HCT116 (cell line): ENCODE results near the gene PLEKHA6.

Experiments
- CEBPB ChIP-seq: IDR thresholded peaks from 2 replicates; pipeline ENCODE4 v1.6.1; 2012; ENCODE audit warnings: low read depth
- CTCF ChIP-seq, 3 experiments: fragments of 200-600 bp in 1 of 3; sonication (generic) in 1 of 3; IDR thresholded peaks in 2 of 3; conservative IDR thresholded peaks in 1 of 3; 2 replicates each; pipeline ENCODE4 v1.5.1; 2012 to 2017; ENCODE audit warnings: low read depth in 2 of 3, low read length in 2 of 3, antibody characterized with exemption in 1 of 3, borderline replicate concordance in 1 of 3, control low read depth in 1 of 3, mild to moderate bottlenecking in 1 of 3, mixed read lengths in 1 of 3, mixed run types in 1 of 3, moderate library complexity in 1 of 3; ENCODE audit not compliant: insufficient read depth in 1 of 3
- EZH2 ChIP-seq: fragments of 200-600 bp; sonication (generic); IDR thresholded peaks from 2 replicates; pipeline ENCODE4 v1.6.1; 2017; ENCODE audit warnings: antibody characterized with exemption, mixed run types
- POLR2A ChIP-seq: IDR thresholded peaks from 2 replicates; pipeline ENCODE4 v1.7.0; 2011; ENCODE audit warnings: borderline replicate concordance; ENCODE audit not compliant: insufficient read depth, insufficient read length; ENCODE audit errors: extremely low read depth
- POLR2AphosphoS5 ChIP-seq: IDR thresholded peaks from 2 replicates; pipeline ENCODE4 v1.6.1; 2011; ENCODE audit warnings: mild to moderate bottlenecking, low read depth, low read length, moderate library complexity
- ZFX ChIP-seq: fragments of 450-650 bp; IDR thresholded peaks from 2 replicates; pipeline ENCODE4 v1.6.1; 2017
- ZNF274 ChIP-seq: fragments of 200-500 bp; sonication (Bioruptor generic); IDR thresholded peaks from 2 replicates; pipeline ENCODE4 v1.6.1; 2014; ENCODE audit warnings: mild to moderate bottlenecking, low read depth, low read length, inconsistent platforms
- TF ChIP-seq, protein P1 (sequence below): IDR thresholded peaks from 2 replicates; pipeline ENCODE4 v1.6.1; 2011; ENCODE audit warnings: mild to moderate bottlenecking, low read length, moderate library complexity; ENCODE audit not compliant: insufficient replicate concordance; ENCODE audit errors: extremely low read depth

DNA sequence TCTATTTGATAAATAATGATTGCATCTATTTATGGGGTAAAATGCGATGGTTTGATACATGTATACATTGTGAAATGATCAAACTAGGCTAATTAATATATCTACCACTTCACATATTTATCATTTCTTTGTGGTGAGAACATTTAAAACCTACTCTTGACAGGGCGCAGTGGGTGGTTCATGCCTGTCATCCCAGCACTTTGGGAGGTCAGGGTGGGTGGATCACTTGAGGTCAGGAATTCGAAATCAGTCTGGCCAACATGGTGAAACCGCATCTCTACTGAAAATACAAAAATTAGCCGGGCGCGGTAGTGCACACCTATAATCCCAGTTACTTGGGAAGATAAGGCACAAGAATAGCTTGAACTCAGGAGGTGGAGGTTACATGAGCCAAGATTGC, 25.3 kb downstream of the PLEKHA6 start:
- TF ChIP-seq POLR2AphosphoS5, result no peak
- no peak for TF ChIP-seq EZH2
- TF ChIP-seq, protein P1, sequence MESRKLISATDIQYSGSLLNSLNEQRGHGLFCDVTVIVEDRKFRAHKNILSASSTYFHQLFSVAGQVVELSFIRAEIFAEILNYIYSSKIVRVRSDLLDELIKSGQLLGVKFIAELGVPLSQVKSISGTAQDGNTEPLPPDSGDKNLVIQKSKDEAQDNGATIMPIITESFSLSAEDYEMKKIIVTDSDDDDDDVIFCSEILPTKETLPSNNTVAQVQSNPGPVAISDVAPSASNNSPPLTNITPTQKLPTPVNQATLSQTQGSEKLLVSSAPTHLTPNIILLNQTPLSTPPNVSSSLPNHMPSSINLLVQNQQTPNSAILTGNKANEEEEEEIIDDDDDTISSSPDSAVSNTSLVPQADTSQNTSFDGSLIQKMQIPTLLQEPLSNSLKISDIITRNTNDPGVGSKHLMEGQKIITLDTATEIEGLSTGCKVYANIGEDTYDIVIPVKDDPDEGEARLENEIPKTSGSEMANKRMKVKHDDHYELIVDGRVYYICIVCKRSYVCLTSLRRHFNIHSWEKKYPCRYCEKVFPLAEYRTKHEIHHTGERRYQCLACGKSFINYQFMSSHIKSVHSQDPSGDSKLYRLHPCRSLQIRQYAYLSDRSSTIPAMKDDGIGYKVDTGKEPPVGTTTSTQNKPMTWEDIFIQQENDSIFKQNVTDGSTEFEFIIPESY, result no peak
- TF ChIP-seq CTCF (IDR thresholded peaks at IDR 0.05 in 2 of 3, conservative IDR thresholded peaks at IDR 0.05 in 1 of 3; ENCODE audit: borderline replicate concordance in 1 of 3, insufficient read depth in 1 of 3, low read depth in 2 of 3, low read length in 2 of 3), result no peak
- no peak for TF ChIP-seq POLR2A
- TF ChIP-seq CEBPB, result no peak
- TF ChIP-seq ZNF274, result no peak
- no peak for TF ChIP-seq ZFX
